IMR-90 (cell line): Measurements from ENCODE around the gene NIBAN1.

Experiments
- MXI1 ChIP-seq: IDR thresholded peaks from 2 replicates; pipeline ENCODE4 v1.6.1; 2012; ENCODE audit warnings: low read depth, mild to moderate bottlenecking, low read length, moderate library complexity, borderline replicate concordance
- POLR2A ChIP-seq: IDR thresholded peaks from 2 replicates; pipeline ENCODE4 v1.6.1; 2012; ENCODE audit warnings: mild to moderate bottlenecking, low read depth, low read length
- RAD21 ChIP-seq: IDR thresholded peaks from 2 replicates; pipeline ENCODE4 v1.6.1; 2012; ENCODE audit warnings: low read length, improper control_type of control experiment
- RCOR1 ChIP-seq: IDR thresholded peaks from 2 replicates; pipeline ENCODE4 v1.6.1; 2012; ENCODE audit warnings: mild to moderate bottlenecking, low read length, improper control_type of control experiment; ENCODE audit not compliant: insufficient replicate concordance
- TF ChIP-seq, protein P1 (sequence below): conservative IDR thresholded peaks from 2 replicates; pipeline ENCODE4 v1.5.1; 2012; ENCODE audit warnings: mild to moderate bottlenecking, low read depth, low read length, improper control_type of control experiment
- TF ChIP-seq, protein P2 (sequence below): fragments of 150-350 bp; IDR thresholded peaks from 2 replicates; pipeline ENCODE4 v1.6.1; 2017; ENCODE audit warnings: mild to moderate bottlenecking, antibody characterized with exemption, low read length, low read depth

DNA sequence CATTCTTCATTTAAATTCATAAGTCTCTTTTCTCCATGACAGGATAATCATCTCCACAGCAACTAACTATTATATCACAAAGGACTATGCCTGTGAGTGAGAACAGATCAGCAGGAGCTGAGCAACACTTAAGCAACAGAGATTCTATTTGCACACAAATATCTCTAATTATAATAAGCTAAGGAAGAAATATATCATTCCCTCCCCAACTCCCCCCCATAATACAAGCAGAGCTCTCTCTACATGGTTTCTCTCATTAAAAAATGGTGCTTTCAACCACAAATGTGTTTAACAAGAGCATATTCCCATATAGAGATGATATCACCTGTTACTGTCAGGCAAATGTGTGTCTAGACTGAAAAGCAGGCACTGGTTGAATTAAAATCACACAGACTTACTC, 34.5 kb upstream of the NIBAN1 start:
- TF ChIP-seq, protein P1, sequence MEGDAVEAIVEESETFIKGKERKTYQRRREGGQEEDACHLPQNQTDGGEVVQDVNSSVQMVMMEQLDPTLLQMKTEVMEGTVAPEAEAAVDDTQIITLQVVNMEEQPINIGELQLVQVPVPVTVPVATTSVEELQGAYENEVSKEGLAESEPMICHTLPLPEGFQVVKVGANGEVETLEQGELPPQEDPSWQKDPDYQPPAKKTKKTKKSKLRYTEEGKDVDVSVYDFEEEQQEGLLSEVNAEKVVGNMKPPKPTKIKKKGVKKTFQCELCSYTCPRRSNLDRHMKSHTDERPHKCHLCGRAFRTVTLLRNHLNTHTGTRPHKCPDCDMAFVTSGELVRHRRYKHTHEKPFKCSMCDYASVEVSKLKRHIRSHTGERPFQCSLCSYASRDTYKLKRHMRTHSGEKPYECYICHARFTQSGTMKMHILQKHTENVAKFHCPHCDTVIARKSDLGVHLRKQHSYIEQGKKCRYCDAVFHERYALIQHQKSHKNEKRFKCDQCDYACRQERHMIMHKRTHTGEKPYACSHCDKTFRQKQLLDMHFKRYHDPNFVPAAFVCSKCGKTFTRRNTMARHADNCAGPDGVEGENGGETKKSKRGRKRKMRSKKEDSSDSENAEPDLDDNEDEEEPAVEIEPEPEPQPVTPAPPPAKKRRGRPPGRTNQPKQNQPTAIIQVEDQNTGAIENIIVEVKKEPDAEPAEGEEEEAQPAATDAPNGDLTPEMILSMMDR: no peak
- TF ChIP-seq RCOR1 (no peak), POLR2A (no peak), MXI1 (no peak), RAD21 (no peak)
- TF ChIP-seq, protein P2, sequence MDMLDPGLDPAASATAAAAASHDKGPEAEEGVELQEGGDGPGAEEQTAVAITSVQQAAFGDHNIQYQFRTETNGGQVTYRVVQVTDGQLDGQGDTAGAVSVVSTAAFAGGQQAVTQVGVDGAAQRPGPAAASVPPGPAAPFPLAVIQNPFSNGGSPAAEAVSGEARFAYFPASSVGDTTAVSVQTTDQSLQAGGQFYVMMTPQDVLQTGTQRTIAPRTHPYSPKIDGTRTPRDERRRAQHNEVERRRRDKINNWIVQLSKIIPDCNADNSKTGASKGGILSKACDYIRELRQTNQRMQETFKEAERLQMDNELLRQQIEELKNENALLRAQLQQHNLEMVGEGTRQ: no peak
